Activated CD4-positive, CD25-positive, alpha-beta regulatory T cell treated with anti-CD3 and anti-CD28 coated beads, Interleukin-2, amount 50 U/mL, for 72 hours (primary cell): ENCODE measurements around the gene TEN1.
"Not testable (repeated sequence)": the region's sequence is repeated elsewhere in the genome, so short reads cannot be mapped to it uniquely, and the experiment has no call there.

ENCODE experiments used
- DNase-seq: peaks from one replicate; pipeline ENCODE4 v3.0.0; 2021

TEN1 gene

GRCh38 chr17:76032073-76032779 lies 53.2 kb downstream of the TEN1 start:
- DNase-seq: no peak

GRCh38 chr17:76032780-76033108 lies 53.7 kb downstream of the TEN1 start:
- no peak for DNase-seq

GRCh38 chr17:76033139-76033538 lies 54.1 kb downstream of the TEN1 start:
- no peak for DNase-seq

- no peak for DNase-seq
These were observed 55.6 kb downstream of the TEN1 start for GRCh38 chr17:76034428-76035350.

- DNase-seq: no peak
These were observed 57.6 kb downstream of the TEN1 start for GRCh38 chr17:76036497-76037261.

GRCh38 chr17:76038050-76038449 lies 59.0 kb downstream of the TEN1 start:
- no peak for DNase-seq

- DNase-seq: no peak
These were observed 60.1 kb downstream of the TEN1 start for GRCh38 chr17:76039121-76039520.

GRCh38 chr17:76040376-76040775 lies 61.3 kb downstream of the TEN1 start:
- no peak for DNase-seq

- DNase-seq: not testable (repeated sequence)
These were observed 63.8 kb downstream of the TEN1 start for GRCh38 chr17:76042868-76043267.

GRCh38 chr17:76044475-76045007 lies 65.5 kb downstream of the TEN1 start:
- DNase-seq: not testable (repeated sequence)

GRCh38 chr17:76046064-76046463 lies 67.0 kb downstream of the TEN1 start:
- no peak for DNase-seq

- no peak for DNase-seq
These were observed 69.1 kb downstream of the TEN1 start for GRCh38 chr17:76048025-76048605.

- no peak for DNase-seq
These were observed 69.7 kb downstream of the TEN1 start for GRCh38 chr17:76048711-76049110.

- DNase-seq: no peak
These were observed 70.2 kb downstream of the TEN1 start for GRCh38 chr17:76049239-76049638.

GRCh38 chr17:76049836-76050537 lies 70.9 kb downstream of the TEN1 start:
- no peak for DNase-seq
